CD4-positive, alpha-beta T cell treated with Interleukin-21 for 1 hour (primary cell): ENCODE results near the gene CRADD.
"Not testable (repeated sequence)": the region's sequence is repeated elsewhere in the genome, so short reads cannot be mapped to it uniquely, and the experiment has no call there.

Experiments used
- DNase-seq: peaks from one replicate; pipeline ENCODE4 v3.0.0-alpha.2; 2020

CRADD gene

GRCh38 chr12:93677195-93678064 is at the start of gene CRADD:
Gene CRADD, plus strand, starts transcription at chr12:93677375.
- DNase-seq, result peak; percentile 99

DNA sequence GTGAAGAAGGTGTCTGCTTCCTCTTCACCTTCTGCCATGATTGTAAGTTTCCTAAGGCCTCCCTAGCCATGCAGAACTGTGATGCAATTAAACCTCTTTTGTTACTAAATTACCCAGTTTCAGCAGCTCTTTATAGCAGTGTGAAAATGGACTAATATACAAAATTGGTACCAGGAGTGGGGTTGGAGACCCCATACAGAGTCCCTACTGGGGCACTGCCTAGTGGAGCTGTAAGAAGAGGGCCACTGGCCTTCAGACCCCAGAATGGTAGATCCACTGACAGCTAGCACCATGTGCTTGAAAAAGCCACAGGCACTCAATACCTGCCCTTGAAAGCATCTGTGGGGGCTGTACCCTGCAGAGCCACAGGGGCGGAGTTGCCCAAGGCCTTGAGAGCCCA is 44.8 kb upstream of the CRADD start:
- DNase-seq, result no peak

- no peak for DNase-seq
Measured at GRCh38 chr12:93634416-93634815, 42.8 kb upstream of the CRADD start.

DNA sequence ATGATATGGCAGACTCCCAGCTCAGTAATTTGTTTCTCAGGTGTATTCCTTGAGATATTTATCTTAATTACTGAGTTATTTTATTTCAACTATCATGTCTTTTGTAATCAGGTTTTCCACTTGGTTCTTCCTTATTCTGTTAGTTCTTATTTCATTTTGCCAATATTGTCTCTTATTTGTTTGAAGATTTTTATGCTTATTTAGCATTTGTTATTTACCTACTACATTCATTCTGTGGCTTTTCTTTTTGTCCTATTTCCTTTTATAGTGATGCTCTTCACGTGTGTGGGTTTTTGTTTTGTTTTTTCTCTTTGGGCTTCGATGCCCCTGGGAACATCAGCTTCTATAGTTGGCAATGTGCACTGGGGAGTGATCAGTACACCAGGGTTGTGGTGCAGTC is 40.5 kb upstream of the CRADD start:
- DNase-seq, result no peak

- no peak for DNase-seq
Measured at GRCh38 chr12:93638095-93638494, 39.1 kb upstream of the CRADD start.

DNA sequence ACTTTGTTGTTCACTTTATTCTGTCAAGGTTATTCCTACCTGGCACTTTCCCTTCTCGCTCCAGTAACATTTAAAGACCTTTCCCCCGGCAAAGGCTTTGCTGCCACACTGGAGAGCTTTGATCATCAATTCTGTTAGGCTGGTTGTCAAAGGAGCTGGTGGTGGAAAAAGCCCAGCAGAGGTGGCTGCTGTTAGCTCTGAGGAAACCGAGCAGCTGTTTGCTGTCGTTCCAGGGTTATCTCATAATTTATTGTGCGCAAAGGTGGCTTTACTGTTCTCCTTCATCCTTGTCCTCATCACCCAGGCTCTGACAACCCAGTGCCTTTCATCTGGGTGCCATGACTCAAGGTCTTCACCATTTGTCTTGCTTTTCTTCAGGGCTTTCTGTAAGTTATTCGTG is 38.2 kb upstream of the CRADD start:
- no peak for DNase-seq

DNA sequence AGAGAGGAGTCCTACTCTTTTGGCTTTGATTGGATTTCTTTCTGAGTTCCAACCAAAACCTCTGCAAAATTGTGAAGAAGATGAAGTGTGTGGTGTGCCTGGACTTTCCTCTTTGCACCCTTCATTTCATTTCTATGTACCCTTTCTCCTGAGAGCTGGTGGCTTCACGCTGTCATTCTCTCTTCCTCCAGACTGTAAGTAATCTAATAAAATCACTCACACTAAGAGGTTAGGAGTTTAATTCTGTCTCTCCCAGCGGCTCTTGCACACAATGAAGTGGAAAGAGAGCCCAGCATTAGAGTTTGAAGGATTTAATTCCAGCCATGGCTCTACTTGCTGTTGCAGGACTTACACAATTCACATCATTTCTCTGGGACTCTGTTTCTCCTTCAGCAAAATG is 37.8 kb upstream of the CRADD start:
- no peak for DNase-seq

- not testable (repeated sequence) for DNase-seq
Measured at GRCh38 chr12:93641380-93641779, 35.8 kb upstream of the CRADD start.

DNA sequence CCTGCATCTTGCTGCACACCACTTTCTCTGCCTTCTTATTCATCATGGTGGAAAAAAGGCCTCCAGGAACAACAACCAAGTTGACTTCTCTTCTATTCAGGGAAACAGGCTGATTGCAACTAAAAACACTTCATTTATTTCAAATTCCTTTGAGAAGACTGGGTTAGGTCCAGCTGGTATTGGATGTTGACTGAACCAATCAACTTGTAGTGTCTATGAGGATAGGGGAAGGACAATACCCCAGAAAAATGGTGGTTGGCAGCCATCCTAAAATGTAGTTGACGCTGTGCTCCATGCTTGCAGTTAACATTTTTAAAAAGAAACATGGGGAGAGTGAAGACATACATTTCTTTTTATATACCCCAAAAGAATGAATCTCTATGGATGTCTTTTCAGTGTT is 34.4 kb upstream of the CRADD start:
- DNase-seq, result no peak

DNA sequence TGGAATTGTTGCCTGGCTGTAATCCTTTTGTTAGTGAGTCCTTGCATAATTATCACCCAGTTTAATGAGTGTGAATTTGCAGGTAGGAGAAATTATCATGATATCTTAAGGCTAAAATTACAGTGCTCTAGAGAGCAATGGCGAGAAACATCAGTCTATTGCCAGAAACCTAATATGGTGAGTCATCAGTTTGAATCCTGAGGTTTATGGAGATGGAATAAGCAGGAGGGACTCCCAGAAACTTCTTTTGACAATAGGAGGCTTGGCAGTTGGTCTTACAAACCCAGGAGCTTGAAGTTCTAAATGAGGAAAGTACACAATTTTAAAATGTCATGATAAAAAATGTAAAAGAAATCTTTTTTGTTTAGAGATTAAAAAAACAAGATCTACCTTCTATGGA is 31.5 kb upstream of the CRADD start:
- DNase-seq, result no peak

DNA sequence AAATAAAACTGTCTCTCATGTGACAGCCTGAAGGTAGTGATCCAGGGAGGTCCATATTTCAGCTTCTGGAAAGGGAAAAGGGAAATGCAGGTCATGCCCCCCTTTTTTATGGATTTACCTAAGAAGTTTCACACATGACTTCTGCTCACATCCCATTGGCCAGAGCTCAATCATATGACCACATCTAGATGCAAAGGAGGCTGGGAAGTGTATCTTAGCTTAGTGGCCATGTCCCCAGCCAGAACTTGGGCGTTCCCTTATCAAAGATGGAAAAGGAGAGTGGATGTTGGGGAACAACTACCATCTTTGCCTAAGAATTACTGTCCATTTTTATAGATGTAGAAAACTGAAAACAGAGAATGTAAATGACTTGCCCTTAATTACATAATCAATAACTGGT is 26.5 kb upstream of the CRADD start:
- DNase-seq, result no peak

DNA sequence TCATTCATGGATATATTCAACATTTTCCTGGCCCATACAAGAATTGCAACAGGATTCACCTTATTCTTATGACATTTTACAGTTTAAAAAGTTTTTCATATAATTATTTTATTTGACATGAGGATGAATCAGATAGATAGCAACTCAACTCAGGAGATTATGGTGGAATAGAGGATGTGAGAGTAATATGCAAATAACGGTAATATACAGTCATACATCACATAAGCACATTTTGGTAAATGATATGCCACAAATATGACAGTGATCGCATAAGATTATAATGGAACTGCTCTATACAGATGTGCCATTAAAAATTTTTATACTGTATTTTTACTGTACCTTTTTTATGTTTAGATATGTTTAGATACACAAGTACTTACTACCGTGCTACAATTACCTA is 24.1 kb upstream of the CRADD start:
- DNase-seq, result no peak

GRCh38 chr12:93653712-93654111 is 23.5 kb upstream of the CRADD start:
- DNase-seq, result no peak

- no peak for DNase-seq
Measured at GRCh38 chr12:93654421-93654820, 22.8 kb upstream of the CRADD start.

- DNase-seq, result no peak
Measured at GRCh38 chr12:93657071-93657470, 20.1 kb upstream of the CRADD start.

- DNase-seq, result no peak
Measured at GRCh38 chr12:93661021-93661420, 16.2 kb upstream of the CRADD start.

DNA sequence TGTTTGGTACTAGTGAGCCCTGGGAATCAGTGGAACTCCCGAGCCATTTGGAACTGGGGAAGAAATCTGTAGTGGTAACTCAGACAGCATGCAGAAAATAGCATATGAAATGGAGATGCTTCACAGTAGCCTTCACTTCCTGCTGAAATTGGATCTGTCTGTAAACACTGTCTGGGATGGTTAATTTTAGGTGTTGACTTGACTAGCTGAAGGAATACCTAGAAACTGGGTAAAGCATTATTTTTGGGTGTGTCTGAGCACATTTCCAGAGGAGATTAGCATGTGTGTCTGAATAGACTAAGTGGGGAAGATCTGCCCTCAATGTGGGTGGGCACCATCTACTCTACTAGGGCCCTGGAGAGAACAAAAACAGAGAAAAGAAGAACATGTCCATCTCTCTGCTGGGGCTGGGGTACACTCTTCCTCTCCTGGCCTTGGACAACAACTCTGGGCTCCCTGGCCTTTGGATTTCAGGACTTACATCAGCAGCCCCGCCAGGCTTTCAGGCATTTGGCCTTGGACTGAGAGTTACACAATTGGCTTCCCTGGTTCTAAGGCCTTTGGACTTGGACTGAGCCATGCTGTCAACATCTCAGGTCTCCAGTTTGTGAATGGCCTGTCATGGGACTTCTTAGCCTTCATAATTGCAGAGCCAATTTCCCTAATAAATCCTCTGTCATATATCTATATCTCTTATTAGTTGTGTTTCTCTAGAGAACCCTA is 14.0 kb upstream of the CRADD start:
- DNase-seq, result no peak

- DNase-seq, result no peak
Measured at GRCh38 chr12:93663729-93664084, 13.5 kb upstream of the CRADD start.

- DNase-seq, result no peak
Measured at GRCh38 chr12:93664573-93665138, 12.5 kb upstream of the CRADD start.

DNA sequence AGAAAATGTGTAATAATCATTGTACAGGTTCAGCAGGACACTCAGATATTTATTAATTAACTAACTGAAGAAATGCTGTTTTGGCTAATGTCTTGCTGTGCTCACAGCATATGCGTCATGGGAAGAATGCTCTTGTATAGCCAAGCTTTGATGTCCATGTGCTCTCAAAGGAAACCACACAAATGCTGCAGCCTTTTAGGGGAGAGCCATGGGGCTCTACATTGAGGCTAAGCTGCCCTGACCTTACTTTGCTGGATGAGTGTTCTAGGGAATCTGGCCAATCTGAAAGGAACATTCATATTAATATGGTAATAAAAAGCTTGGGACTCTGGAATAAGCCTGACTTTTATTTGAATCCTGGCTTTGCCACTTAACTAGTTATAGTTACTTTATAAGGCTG is 9.5 kb upstream of the CRADD start:
- no peak for DNase-seq

GRCh38 chr12:93668919-93669418 is 8.2 kb upstream of the CRADD start:
- DNase-seq, result no peak

- DNase-seq, result no peak
Measured at GRCh38 chr12:93669452-93669851, 7.7 kb upstream of the CRADD start.

- no peak for DNase-seq
Measured at GRCh38 chr12:93670104-93670503, 7.1 kb upstream of the CRADD start.

DNA sequence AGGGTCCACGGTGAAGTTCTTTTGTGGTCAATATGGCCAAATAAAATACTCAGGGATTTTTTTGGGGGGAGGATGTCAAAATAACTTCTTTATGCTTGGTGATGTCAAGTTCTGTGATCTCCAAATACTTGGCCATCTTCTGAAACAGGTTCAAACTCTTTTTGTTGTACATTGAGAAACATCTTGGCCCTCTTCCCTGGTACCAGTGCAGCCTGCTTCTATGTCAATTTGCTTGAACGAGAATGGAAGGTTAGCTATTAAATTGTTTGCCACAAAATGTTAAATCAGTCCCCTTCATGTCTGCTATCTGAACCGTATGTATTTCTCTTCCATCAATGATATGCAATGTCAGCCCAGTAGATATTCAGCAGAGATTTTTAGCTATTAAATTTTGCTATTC is 6.1 kb upstream of the CRADD start:
- DNase-seq, result no peak
